ENCODE measurements around the gene SRI.
"Not testable (repeated sequence)": the region's sequence is repeated elsewhere in the genome, so short reads cannot be mapped to it uniquely, and the experiment has no call there.

SRI gene, protein sequence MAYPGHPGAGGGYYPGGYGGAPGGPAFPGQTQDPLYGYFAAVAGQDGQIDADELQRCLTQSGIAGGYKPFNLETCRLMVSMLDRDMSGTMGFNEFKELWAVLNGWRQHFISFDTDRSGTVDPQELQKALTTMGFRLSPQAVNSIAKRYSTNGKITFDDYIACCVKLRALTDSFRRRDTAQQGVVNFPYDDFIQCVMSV

GRCh38 chr7:88219781-88220747, at the start of gene SRI:
Gene SRI, minus strand, starts transcription at chr7:88220038. Its CDS starts 12 bp downstream, at chr7:88220026.
- TF ChIP-seq, protein P1, sequence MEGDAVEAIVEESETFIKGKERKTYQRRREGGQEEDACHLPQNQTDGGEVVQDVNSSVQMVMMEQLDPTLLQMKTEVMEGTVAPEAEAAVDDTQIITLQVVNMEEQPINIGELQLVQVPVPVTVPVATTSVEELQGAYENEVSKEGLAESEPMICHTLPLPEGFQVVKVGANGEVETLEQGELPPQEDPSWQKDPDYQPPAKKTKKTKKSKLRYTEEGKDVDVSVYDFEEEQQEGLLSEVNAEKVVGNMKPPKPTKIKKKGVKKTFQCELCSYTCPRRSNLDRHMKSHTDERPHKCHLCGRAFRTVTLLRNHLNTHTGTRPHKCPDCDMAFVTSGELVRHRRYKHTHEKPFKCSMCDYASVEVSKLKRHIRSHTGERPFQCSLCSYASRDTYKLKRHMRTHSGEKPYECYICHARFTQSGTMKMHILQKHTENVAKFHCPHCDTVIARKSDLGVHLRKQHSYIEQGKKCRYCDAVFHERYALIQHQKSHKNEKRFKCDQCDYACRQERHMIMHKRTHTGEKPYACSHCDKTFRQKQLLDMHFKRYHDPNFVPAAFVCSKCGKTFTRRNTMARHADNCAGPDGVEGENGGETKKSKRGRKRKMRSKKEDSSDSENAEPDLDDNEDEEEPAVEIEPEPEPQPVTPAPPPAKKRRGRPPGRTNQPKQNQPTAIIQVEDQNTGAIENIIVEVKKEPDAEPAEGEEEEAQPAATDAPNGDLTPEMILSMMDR (IDR thresholded peaks at IDR 0.05; ENCODE audit: borderline replicate concordance, control extremely low read depth, extremely low read depth, insufficient read depth, missing control alignments) = no peak

GRCh38 chr7:88269586-88269985, 49.7 kb upstream of the SRI start:
- in situ Hi-C loops (cut with MboI; ENCODE audit: low sequenced_read_pairs, unreplicated experiment) = no loop called here
- DNase-seq (ENCODE audit: low spot score) = no peak
- TF ChIP-seq, protein P1 (IDR thresholded peaks at IDR 0.05; ENCODE audit: borderline replicate concordance, control extremely low read depth, extremely low read depth, insufficient read depth, missing control alignments) = no peak

More at GRCh38 chr7:88219781-88220747, at the start of gene SRI:
- DNase-seq (ENCODE audit: low spot score) = peak; percentile 90
- in situ Hi-C loops (cut with MboI; ENCODE audit: low sequenced_read_pairs, unreplicated experiment) = no loop called here

GRCh38 chr7:88268858-88269257, 49.0 kb upstream of the SRI start:
- in situ Hi-C loops (cut with MboI; ENCODE audit: low sequenced_read_pairs, unreplicated experiment) = no loop called here

GRCh38 chr7:88268051-88268450, 48.2 kb upstream of the SRI start:
- no peak for DNase-seq (ENCODE audit: low spot score)
- TF ChIP-seq, protein P1 (IDR thresholded peaks at IDR 0.05; ENCODE audit: borderline replicate concordance, control extremely low read depth, extremely low read depth, insufficient read depth, missing control alignments) = no peak
- in situ Hi-C loops (cut with MboI; ENCODE audit: low sequenced_read_pairs, unreplicated experiment) = no loop called here

More at GRCh38 chr7:88268858-88269257, 49.0 kb upstream of the SRI start:
- TF ChIP-seq, protein P1 (IDR thresholded peaks at IDR 0.05; ENCODE audit: borderline replicate concordance, control extremely low read depth, extremely low read depth, insufficient read depth, missing control alignments) = no peak
- DNase-seq (ENCODE audit: low spot score) = no peak

GRCh38 chr7:88267421-88267820, 47.6 kb upstream of the SRI start:
- DNase-seq (ENCODE audit: low spot score) = no peak
- in situ Hi-C loops (cut with MboI; ENCODE audit: low sequenced_read_pairs, unreplicated experiment) = no loop called here
- TF ChIP-seq, protein P1 (IDR thresholded peaks at IDR 0.05; ENCODE audit: borderline replicate concordance, control extremely low read depth, extremely low read depth, insufficient read depth, missing control alignments) = no peak

- in situ Hi-C loops (cut with MboI; ENCODE audit: low sequenced_read_pairs, unreplicated experiment); DNase-seq (ENCODE audit: low spot score): not testable (repeated sequence)
These were observed 45.1 kb upstream of the SRI start for GRCh38 chr7:88264987-88265386.

GRCh38 chr7:88262562-88262961, 42.7 kb upstream of the SRI start:
- TF ChIP-seq, protein P1 (IDR thresholded peaks at IDR 0.05; ENCODE audit: borderline replicate concordance, control extremely low read depth, extremely low read depth, insufficient read depth, missing control alignments) = no peak
- no peak for DNase-seq (ENCODE audit: low spot score)
- in situ Hi-C loops (cut with MboI; ENCODE audit: low sequenced_read_pairs, unreplicated experiment) = no loop called here
